Natural killer cell (primary cell): ENCODE measurements around the gene KLHDC3. TPM values are rescaled to one million over a fixed set of nuclear protein-coding genes. Genes with fewer than 3 reads are reported as not detected.

Source experiments
- ATAC-seq, 3 donors: fragments of 150-1000 bp in 2 of 3; fragments of 200-7000 bp in 1 of 3; cut with Tn5 transposase; 1 replicate in 1 of 3; 2 replicates in 2 of 3; pipeline ENCODE4 v1.10.0; 2021; ENCODE audit warnings: mild to moderate bottlenecking in 2 of 3, moderate library complexity in 2 of 3
- DNase-seq, 2 donors: peaks; one replicate each; pipeline versions ENCODE4 v3.0.0 to v3.0.0-alpha.2; 2013 to 2021; ENCODE audit warnings: mixed read lengths in 1 of 2
- H3K27ac ChIP-seq: one replicate; pipeline ENCODE4 v1.5.1; 2013; ENCODE audit warnings: mild to moderate bottlenecking, low read length
- H3K27me3 ChIP-seq: one replicate; pipeline ENCODE4 v1.6.1; 2013; ENCODE audit warnings: low read length; ENCODE audit not compliant: control insufficient read depth, insufficient read depth
- H3K36me3 ChIP-seq: one replicate; pipeline ENCODE4 v1.6.1; 2013; ENCODE audit warnings: low read length; ENCODE audit not compliant: control insufficient read depth, insufficient read depth
- H3K4me1 ChIP-seq: one replicate; pipeline ENCODE4 v1.6.1; 2013; ENCODE audit warnings: low read length; ENCODE audit not compliant: control insufficient read depth, insufficient read depth
- H3K4me3 ChIP-seq: one replicate; pipeline ENCODE4 v1.5.1; 2013; ENCODE audit warnings: low read length
- H3K9me3 ChIP-seq: one replicate; pipeline ENCODE4 v1.6.1; 2013; ENCODE audit warnings: low read length; ENCODE audit not compliant: control insufficient read depth, insufficient read depth
- H3K27ac Mint-ChIP-seq, 2 donors: one replicate each; pipeline ENCODE4 v1.8.0; 2022; ENCODE audit warnings: mild to moderate bottlenecking in 2 of 2, mixed read lengths in 2 of 2, moderate library complexity in 1 of 2
- H3K27me3 Mint-ChIP-seq, 2 donors: one replicate each; pipeline ENCODE4 v1.8.0; 2022; ENCODE audit warnings: low read depth in 2 of 2, mixed read lengths in 2 of 2
- H3K36me3 Mint-ChIP-seq: one replicate; pipeline ENCODE4 v1.8.0; 2022; ENCODE audit warnings: mixed read lengths
- H3K4me1 Mint-ChIP-seq, 2 donors: one replicate each; pipeline ENCODE4 v1.8.0; 2022; ENCODE audit warnings: mixed read lengths in 2 of 2
- H3K4me3 Mint-ChIP-seq: one replicate; pipeline ENCODE4 v1.8.0; 2022; ENCODE audit warnings: mild to moderate bottlenecking, moderate library complexity, mixed read lengths
- H3K9me3 Mint-ChIP-seq, 2 donors: one replicate each; pipeline ENCODE4 v1.8.0; 2022; ENCODE audit warnings: mixed read lengths in 2 of 2
- WGBS: methylation state at CpG from one replicate; pipeline ENCODE4 v1.1.7; 2013; ENCODE audit warnings: missing lambda C conversion rate; ENCODE audit not compliant: insufficient coverage; 5-methylcytosine and 5-hydroxymethylcytosine counted together
- intact Hi-C: fragments of 100-400 bp; cut with micrococcal nuclease; formaldehyde crosslinking; loops from one replicate; pipeline ENCODE4 v1.14.2; 2022
- total RNA-seq, 4 donors: library from RNA; stranded (reverse); fragments of 120-200 nt in 1 of 4; gene quantifications; one replicate each; pipeline versions ENCODE4 v1.2.3 to v1.2.4, GENCODE V29; 2013 to 2022
- TF ChIP-seq, protein P1 (sequence below): fragments of 200-600 bp; IDR thresholded peaks from one replicate; pipeline ENCODE4 v1.8.0; 2022; ENCODE audit warnings: antibody characterized with exemption

KLHDC3 gene
- total RNA-seq, 3 donors from 2014 or later (not counting 1 experiment from before 2014, with no cell fraction given), result 52.7 to 60.9 (median 53.7) TPM

DNA sequence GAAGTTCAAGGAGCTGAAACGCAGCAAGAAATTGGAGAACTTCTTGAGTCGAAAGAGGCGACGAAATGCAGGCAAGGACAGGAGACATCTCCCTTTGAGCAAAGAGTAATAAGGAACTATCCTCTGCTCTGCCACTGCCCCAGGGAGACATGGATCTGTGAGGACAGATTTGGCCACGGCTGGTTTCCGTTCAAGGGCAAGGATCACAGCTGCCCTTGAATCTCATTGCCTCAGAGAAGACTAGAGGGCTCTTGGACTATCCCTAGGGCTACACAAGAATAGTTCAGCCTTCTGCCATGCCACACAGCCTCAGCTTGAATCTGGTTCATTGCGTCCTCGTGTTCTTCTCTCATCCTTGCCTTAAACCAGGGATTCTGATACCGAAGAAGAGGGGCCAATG, 15.1 kb downstream of the KLHDC3 start:
- 97% methylated on average over 9 of the region's 9 CpGs for WGBS
- peaks cover 8% of the 10 kb centered on the region for H3K36me3 Mint-ChIP-seq
- TF ChIP-seq, protein P1, sequence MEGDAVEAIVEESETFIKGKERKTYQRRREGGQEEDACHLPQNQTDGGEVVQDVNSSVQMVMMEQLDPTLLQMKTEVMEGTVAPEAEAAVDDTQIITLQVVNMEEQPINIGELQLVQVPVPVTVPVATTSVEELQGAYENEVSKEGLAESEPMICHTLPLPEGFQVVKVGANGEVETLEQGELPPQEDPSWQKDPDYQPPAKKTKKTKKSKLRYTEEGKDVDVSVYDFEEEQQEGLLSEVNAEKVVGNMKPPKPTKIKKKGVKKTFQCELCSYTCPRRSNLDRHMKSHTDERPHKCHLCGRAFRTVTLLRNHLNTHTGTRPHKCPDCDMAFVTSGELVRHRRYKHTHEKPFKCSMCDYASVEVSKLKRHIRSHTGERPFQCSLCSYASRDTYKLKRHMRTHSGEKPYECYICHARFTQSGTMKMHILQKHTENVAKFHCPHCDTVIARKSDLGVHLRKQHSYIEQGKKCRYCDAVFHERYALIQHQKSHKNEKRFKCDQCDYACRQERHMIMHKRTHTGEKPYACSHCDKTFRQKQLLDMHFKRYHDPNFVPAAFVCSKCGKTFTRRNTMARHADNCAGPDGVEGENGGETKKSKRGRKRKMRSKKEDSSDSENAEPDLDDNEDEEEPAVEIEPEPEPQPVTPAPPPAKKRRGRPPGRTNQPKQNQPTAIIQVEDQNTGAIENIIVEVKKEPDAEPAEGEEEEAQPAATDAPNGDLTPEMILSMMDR, result no peak

DNA sequence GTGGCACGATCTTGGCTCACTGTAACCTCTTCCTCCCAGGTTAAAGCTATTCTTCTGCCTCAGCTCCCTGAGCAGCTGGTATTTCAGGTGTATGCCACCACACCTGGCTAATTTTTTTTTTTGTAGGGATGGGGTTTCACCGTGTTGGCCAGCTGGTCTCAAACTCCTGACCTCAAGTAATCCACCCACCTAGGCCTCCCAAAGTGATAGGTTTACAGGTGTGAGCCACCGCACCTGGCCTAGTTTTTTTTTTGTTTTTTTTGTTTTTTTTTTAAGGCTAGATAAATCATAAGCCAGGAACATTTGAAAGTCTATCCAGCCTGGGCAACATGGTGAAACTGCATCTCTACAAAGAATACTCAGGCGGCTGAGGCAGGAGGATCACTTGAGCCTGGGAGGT, 18.3 kb downstream of the KLHDC3 start:
- H3K27me3 Mint-ChIP-seq, result no peaks in the 10 kb centered on the region
- TF ChIP-seq, protein P1, result no peak
- DNase-seq, result no peak
- Histone ChIP-seq H3K27ac (no peak overlapping the region), H3K36me3 (peaks cover 44% of the 10 kb centered on the region), H3K4me1 (no peaks in the 10 kb centered on the region), H3K27me3 (no peaks in the 10 kb centered on the region), H3K9me3 (no peaks in the 10 kb centered on the region), H3K4me3 (no peak overlapping the region)
- no peak for ATAC-seq
- intact Hi-C loops, result no loop called here
- H3K4me3 Mint-ChIP-seq, result no peak overlapping the region
- no peaks in the 10 kb centered on the region for H3K9me3 Mint-ChIP-seq
- 89% methylated on average over 3 of the region's 4 CpGs for WGBS
- peaks cover 8% of the 10 kb centered on the region for H3K36me3 Mint-ChIP-seq
- H3K27ac Mint-ChIP-seq, result no peak overlapping the region
- H3K4me1 Mint-ChIP-seq, result peaks cover 0 to 6% of the 10 kb centered on the region in 2 donors

More for the DNA sequence above, 15.1 kb downstream of the KLHDC3 start:
- H3K27ac ChIP-seq, result no peak overlapping the region
- no peak for ATAC-seq
- H3K27me3 ChIP-seq, result no peaks in the 10 kb centered on the region
- H3K4me3 Mint-ChIP-seq, result no peak overlapping the region
- H3K27ac Mint-ChIP-seq, result no peak overlapping the region
- H3K9me3 Mint-ChIP-seq, result no peaks in the 10 kb centered on the region
- no peak for DNase-seq
- intact Hi-C loops, result no loop called here
- peaks cover 9 to 12% of the 10 kb centered on the region in 2 donors for H3K4me1 Mint-ChIP-seq
- no peaks in the 10 kb centered on the region for H3K27me3 Mint-ChIP-seq
- H3K9me3 ChIP-seq, result no peaks in the 10 kb centered on the region
- H3K4me1 ChIP-seq, result no peaks in the 10 kb centered on the region
- no peak overlapping the region for H3K4me3 ChIP-seq
- peaks cover 58% of the 10 kb centered on the region for H3K36me3 ChIP-seq

DNA sequence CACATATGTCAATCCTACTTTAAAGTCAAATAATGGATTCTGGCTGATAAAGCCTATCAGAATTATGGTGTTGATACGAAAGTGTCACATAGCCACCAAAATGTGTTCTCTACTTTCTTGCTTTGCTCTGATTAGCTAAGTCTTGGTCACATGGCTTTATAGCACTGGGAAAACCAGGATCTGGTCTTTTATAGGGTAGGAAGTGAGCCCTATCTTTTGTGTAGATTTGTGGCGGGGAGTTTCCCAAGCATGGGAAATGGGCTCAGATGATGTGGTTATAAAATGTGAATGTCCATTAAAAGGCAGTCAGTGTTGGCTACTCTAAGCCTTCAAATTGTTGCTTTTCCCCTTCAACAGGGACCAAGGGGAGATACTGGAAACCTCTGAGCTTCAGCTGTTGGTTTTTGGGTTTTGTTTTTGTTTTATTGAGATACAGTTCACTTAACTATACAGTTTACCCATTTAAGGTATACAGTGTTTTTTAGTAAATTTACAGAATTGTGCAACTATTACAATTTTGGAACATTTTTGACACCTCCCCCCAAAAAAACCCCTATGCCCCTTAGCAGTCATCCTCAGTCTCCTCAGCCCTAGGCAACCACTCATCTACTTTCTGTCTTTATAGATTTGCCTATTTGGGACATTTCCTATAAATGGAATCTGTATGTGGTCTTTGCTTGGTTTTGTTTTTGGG, 19.6 kb downstream of the KLHDC3 start:
- Mint-ChIP-seq H3K27ac (peak overlapping the region; percentile 6 to 30), H3K4me3 (no peak overlapping the region), H3K27me3 (no peaks in the 10 kb centered on the region), H3K36me3 (no peaks in the 10 kb centered on the region), H3K9me3 (no peaks in the 10 kb centered on the region), H3K4me1 (peaks cover 0 to 6% of the 10 kb centered on the region in 2 donors)
- H3K4me3 ChIP-seq, result no peak overlapping the region
- no peaks in the 10 kb centered on the region for H3K27me3 ChIP-seq
- intact Hi-C loops, result no loop called here
- TF ChIP-seq, protein P1, result no peak
- no peak for ATAC-seq
- peaks cover 45% of the 10 kb centered on the region for H3K36me3 ChIP-seq
- WGBS, result 100% methylated on average over 2 of the region's 2 CpGs
- no peak overlapping the region for H3K27ac ChIP-seq
- no peaks in the 10 kb centered on the region for H3K4me1 ChIP-seq
- no peak for DNase-seq
- H3K9me3 ChIP-seq, result no peaks in the 10 kb centered on the region

DNA sequence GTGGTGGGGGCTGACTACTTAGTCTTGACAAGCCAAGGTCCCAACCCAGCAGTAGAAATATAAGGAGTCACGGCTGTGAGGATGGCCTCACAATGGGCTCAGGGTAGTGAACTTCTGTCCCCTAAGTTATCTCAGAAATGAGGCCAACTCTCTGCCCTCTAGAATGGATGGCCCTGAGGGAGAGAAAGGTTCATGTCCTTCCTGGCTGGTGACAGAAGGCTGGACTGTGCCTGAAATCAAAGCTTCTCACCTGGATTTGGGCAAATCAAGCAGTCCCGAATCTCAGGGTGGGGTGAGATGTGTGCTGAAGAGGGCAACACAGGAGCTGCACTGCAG, 20.1 kb downstream of the KLHDC3 start:
- no peak overlapping the region for H3K4me3 ChIP-seq
- Mint-ChIP-seq H3K27me3 (no peaks in the 10 kb centered on the region), H3K9me3 (no peaks in the 10 kb centered on the region), H3K36me3 (no peaks in the 10 kb centered on the region), H3K4me1 (peaks cover 0 to 6% of the 10 kb centered on the region in 2 donors), H3K27ac (peak overlapping the region in 1 of 2 donors; percentile 6), H3K4me3 (no peak overlapping the region)
- no peaks in the 10 kb centered on the region for H3K4me1 ChIP-seq
- no peaks in the 10 kb centered on the region for H3K27me3 ChIP-seq
- no peak overlapping the region for H3K27ac ChIP-seq
- ATAC-seq, result no peak
- DNase-seq, result no peak
- 98% methylated on average over 2 of the region's 2 CpGs for WGBS
- no peaks in the 10 kb centered on the region for H3K9me3 ChIP-seq
- TF ChIP-seq, protein P1, result no peak
- peaks cover 40% of the 10 kb centered on the region for H3K36me3 ChIP-seq
- intact Hi-C loops, result no loop called here
